Amygdala (tissue), 56 donors: ENCODE results near the gene FCHSD1.

ENCODE experiments used
- DNase-seq, 56 donors: peaks; one replicate each; lab custom pipeline; 2025; lab: John Stamatoyannopoulos, UW

Gene FCHSD1

DNA sequence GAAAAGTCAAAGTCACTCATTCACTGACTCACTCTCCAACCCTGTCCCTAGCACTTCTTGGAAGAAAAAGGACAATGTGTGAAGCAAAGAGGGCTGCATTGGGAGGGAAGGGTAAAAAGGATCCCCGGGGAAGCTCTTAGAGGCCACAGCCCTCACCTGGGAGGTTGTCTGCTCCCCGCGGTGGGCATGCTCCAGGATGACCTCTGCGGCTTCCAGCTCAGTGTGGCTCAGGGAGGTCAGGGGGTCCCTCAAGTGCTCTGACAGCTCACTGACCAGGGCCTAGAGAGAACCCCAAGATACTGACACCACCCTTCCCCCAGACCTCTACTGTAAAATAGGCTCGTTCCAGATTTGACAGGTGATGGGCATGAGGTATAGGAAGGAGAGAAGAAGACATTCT lies 4.0 kb downstream of the FCHSD1 start:
- no peak for DNase-seq

- DNase-seq, result no peak
Measured at GRCh38 chr5:141646026-141646425, 5.2 kb downstream of the FCHSD1 start.

DNA sequence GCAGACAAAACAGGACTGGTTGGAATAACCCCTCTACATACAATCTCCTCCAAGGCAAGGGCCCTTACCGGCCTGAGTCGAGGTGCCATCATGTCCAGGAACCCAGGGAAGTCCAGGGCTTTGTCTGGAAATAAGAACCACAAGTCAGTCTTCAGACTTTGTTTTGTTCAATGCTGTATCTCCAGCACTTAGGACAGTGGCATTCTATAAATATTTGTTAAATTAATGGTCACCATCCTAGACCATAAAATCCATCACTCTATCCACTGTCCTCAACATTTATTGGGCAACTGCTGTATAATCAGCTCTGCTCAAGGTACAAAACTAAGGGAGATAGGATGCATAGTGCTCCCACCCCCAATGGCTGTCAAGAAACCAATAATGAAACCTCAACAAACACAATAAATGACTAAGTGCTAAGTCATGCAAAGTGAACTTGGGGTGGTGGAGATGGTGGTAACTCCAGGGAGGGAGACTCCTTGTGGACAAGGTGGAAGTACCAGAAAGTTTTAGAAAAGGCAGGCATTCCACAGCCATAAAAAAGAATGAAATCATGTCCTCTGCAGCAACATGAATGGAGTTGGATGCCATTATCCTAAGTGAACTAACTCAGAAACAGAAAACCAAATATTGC lies 9.5 kb downstream of the FCHSD1 start:
- no peak for DNase-seq

DNA sequence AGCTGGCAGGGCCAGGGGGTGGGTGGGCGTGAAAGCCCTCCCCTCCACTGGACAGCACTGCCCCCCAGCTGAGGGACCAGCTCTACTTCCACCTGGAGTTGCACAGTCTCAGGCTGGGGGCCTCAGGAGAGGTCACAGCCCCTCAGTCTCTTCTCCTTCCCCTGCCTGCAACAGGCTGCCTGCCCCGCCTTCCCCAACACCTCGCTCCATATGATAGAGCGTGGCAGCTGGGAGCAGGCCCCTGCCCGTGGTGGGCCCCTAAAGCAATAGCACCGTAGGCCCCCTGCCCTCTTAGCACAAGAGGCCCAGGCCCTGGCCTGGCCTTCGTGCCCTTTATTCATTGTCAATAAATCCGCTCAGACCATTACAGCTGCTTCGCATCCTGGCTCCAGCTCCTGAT lies 10.5 kb downstream of the FCHSD1 start:
- no peak for DNase-seq

- no peak for DNase-seq
Measured at GRCh38 chr5:141640051-141640415, 11.2 kb downstream of the FCHSD1 start.

GRCh38 chr5:141639357-141640050 lies 11.7 kb downstream of the FCHSD1 start:
- no peak for DNase-seq

- DNase-seq, result no peak
Measured at GRCh38 chr5:141638771-141639170, 12.4 kb downstream of the FCHSD1 start.

- peak in 14 of 56 donors; percentile 12 to 44 (median 17) for DNase-seq
Measured at GRCh38 chr5:141637767-141638419, 13.3 kb downstream of the FCHSD1 start.

DNA sequence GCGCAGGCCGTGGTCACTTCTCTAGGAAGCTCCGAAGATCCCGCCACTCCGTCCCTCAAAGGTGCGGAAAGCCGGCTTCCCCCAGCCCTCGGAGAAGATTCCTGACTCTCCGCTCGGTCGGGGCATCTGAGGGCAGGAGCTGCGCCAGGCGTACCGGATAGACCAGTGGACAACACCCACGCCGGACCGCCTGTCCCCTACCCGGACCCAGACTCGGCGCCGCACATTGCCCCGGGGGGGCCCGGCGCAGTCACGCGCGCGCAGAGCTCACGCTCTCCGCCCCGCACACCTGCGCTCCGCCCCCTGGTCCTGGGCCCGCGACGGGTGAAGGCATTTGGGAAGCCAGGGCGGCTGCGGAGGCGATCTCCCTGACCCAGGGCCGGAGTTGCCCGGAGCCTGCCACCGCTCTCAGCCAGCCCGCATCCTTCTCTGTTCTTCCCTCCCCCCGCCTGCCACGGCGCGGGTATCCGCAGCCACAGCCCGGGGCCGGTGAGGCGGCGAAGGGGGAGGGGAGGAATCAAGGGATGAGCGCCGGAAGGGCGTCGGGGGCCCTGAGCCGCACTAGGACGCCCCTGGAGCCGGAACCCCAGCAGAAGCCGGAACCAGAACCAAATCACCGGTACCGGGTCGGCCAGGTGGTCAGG lies 14.0 kb downstream of the FCHSD1 start:
- DNase-seq, result peak in 4 of 56 donors; percentile 51 to 65 (median 56)

DNA sequence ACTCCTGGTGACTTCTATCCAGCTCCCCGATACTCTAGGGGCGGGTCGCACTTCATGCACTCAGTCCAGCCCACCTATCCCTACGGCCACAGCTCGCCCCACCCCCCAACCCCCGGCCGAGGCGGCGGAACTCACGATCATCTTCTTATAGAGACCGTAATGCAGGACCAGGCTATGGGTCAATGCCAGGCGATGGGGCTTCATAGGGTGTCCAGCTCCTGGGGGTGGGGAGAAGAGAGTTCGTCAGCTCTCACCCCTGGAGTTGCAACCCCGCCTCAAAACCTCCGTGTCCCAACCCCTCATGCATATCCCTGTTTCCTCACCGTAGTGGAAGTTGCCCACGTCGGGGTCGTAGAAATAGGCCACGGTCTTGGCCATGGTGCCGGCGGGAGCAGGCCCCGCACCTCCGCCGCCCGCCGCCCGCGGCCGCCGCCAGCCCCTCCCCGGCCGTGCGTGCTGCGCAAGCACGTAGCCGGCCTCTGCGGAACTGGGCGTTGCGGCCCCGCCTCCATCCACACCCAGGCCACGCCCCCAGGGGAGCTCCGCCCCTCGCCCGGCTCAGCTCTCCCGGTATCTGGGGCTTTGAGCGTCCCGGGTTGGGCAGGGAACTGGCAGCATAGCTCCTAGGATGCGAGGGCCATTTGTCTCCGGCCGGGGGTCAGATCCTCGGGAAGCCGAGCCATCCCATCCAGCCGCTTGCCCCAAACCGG lies 14.7 kb downstream of the FCHSD1 start, which contains the start of the genes HDAC3 and RELL2:
HDAC3 (minus strand) TSS at position 437 of the 710 bp plus-strand sequence; CDS start at position 378, 59 bp downstream.
RELL2 (plus strand) TSS at position 585 of the 710 bp plus-strand sequence. CDS start 1,229 bp downstream, outside the sequence.
- peak; percentile 41 to 96 (median 84) for DNase-seq

DNA sequence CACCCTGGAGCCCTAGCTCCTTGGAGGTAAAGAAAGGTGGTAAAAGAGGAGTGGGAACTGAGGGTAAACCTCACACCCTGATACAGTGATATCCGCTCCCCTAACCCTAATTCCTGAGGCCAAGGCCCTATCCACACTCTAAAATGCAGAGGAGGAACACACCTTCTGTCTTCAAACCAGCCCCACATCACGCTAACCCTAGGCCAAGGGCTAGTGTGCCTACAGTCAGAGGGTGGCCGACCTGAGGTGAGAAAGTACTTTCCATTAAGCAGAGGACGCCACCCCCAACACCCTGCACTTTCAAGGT lies 15.2 kb downstream of the FCHSD1 start:
- DNase-seq, result no peak

- DNase-seq, result no peak
Measured at GRCh38 chr5:141635646-141636045, 15.6 kb downstream of the FCHSD1 start.

- no peak for DNase-seq
Measured at GRCh38 chr5:141634720-141635119, 16.5 kb downstream of the FCHSD1 start.

DNA sequence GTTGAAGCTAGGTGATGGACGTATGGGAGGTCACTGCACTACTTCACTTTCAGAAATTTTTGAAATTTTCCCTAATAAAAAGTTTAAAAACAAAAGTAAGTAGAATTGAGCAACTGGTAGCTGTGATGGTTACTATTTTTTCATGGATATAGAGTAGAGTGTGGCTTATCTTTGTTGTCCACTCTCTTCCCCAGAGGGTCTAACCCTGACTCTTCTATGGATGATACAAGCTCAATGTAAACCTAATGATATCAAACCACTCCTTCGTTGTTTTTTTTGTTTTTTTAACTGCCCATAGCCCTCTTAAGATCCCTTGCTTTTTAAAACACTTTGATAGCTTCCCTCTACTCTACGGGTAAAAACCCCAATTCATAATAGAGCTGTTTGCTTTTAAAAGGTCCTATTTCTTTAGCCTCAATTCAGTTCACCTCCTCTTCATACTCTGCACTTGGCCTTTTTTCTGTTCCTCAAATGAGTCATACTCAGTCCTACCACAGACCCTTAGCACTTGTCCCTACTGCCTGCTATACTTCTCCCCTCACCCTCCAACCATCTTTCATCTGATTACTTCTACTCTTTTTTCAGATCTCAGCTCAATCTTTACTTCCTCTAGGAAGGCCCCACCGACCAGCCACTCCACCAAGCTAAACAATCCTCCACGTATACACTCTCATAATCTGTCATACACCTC lies 17.2 kb downstream of the FCHSD1 start:
- no peak for DNase-seq

DNA sequence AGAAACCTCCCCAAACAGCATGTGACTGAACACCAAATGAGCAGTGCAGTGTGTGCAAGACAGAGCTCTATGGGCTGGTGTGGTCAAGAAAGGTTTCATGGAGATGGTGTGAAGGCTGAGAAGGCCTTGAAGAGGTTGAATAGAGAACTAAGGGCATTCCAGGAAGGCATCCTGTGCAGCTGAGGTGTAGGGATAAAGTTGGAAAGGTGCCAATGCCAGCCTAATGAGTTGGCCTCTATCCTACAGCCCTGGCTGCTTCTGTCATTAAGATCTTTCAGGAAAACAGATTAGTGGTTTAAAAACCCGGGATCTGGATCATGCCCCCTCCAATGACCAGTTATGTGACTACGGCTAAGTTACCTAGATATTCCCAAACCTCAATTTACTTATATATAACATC lies 18.6 kb downstream of the FCHSD1 start:
- DNase-seq, result no peak

- DNase-seq, result no peak
Measured at GRCh38 chr5:141630570-141631140, 20.6 kb downstream of the FCHSD1 start.

GRCh38 chr5:141628175-141628788 lies 22.9 kb downstream of the FCHSD1 start:
- DNase-seq, result no peak

GRCh38 chr5:141623611-141624010 lies 27.6 kb downstream of the FCHSD1 start:
- no peak for DNase-seq

- peak in 1 of 56 donors; percentile 37 for DNase-seq
Measured at GRCh38 chr5:141623186-141623585, 28.0 kb downstream of the FCHSD1 start.
